GM12865 (cell line): Measurements from ENCODE around the gene AR.
A peak's percentile ranks its signal among the peaks of the same experiment; 100 is the strongest.

Experiments used
- DNase-seq: peaks from one replicate; pipeline ENCODE4 v3.0.0; 2010; ENCODE audit warnings: low read depth
- H3K4me3 ChIP-seq: 2 replicates; pipeline ENCODE4 v1.5.1; 2011; ENCODE audit warnings: mild to moderate bottlenecking, low read depth, low read length, control low read depth
- TF ChIP-seq, protein P1 (sequence below): IDR thresholded peaks from 2 replicates; pipeline ENCODE4 v1.5.1; 2011; ENCODE audit warnings: low read length, control low read depth, low read depth, inconsistent platforms; ENCODE audit not compliant: insufficient read depth; ENCODE audit errors: missing control alignments

AR gene

GRCh38 chrX:67596839-67597790, 53.3 kb downstream of the AR start:
- TF ChIP-seq, protein P1, sequence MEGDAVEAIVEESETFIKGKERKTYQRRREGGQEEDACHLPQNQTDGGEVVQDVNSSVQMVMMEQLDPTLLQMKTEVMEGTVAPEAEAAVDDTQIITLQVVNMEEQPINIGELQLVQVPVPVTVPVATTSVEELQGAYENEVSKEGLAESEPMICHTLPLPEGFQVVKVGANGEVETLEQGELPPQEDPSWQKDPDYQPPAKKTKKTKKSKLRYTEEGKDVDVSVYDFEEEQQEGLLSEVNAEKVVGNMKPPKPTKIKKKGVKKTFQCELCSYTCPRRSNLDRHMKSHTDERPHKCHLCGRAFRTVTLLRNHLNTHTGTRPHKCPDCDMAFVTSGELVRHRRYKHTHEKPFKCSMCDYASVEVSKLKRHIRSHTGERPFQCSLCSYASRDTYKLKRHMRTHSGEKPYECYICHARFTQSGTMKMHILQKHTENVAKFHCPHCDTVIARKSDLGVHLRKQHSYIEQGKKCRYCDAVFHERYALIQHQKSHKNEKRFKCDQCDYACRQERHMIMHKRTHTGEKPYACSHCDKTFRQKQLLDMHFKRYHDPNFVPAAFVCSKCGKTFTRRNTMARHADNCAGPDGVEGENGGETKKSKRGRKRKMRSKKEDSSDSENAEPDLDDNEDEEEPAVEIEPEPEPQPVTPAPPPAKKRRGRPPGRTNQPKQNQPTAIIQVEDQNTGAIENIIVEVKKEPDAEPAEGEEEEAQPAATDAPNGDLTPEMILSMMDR: no peak
- DNase-seq: no peak
- no peak overlapping the region for H3K4me3 ChIP-seq

- H3K4me3 ChIP-seq: no peak overlapping the region
- no peak for DNase-seq
- TF ChIP-seq, protein P1: no peak
Measured at GRCh38 chrX:67599532-67599931, 55.7 kb downstream of the AR start.

DNA sequence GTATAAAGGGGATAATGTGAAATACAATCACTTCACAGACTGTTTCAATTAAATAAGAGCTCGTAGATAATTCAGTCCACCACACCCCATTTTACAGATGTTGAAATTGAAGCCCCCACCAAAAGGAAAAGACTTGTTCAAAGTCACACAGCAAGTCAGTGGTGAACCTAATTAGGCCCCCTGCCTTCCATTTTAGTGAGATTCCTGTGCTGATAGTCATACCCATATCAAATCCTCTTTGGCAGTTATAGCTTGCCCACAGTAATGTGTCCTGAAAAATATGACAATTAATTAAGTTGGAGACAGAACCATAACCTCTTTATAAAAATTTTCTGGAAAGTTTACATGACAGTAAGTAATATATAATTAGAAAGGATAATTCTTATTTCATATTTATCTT, 58.0 kb downstream of the AR start:
- TF ChIP-seq, protein P1: no peak
- H3K4me3 ChIP-seq: no peak overlapping the region
- DNase-seq: no peak

- peak; percentile 3 for DNase-seq
- H3K4me3 ChIP-seq: no peak overlapping the region
- TF ChIP-seq, protein P1: no peak
Measured at GRCh38 chrX:67604979-67605703, 61.3 kb downstream of the AR start.

- DNase-seq: no peak
Measured at GRCh38 chrX:67607466-67607865, 63.6 kb downstream of the AR start.

GRCh38 chrX:67610282-67610681, 66.5 kb downstream of the AR start:
- TF ChIP-seq, protein P1: no peak
- DNase-seq: peak; percentile 0
- no peak overlapping the region for H3K4me3 ChIP-seq

More at GRCh38 chrX:67607466-67607865, 63.6 kb downstream of the AR start:
- TF ChIP-seq, protein P1: no peak
- H3K4me3 ChIP-seq: no peak overlapping the region
